ENCODE results near the gene IGF1.

Gene IGF1

DNA sequence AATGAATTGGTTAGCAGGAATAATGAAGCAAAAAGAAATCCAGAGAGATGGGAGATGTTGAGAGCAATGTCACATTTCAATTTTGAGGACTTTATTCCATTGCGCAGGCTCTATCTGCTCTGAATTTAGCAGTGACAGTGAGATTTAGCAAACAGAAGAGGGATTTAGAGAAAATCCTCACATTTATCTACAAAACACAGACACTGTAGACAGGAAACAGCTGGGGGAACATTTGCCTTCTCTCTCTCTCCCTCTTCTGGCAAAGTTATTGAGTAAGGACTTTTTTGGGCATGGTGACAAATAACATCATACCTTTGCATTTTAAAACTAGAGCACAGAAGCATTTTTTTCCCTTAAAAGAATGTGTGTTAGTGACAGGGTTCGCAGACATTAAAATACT, at the start of gene IGF1:
Gene IGF1, minus strand, starts transcription at position 158 of the 400 bp plus-strand sequence. CDS start 182 bp downstream, outside the sequence.
- no peak for TF ChIP-seq POLR2A (IDR thresholded peaks at IDR 0.05; ENCODE audit: low read depth, low read length)
- DNase-seq (ENCODE audit: insufficient read length, low spot score) (no peak), FAIRE-seq (no peak)

DNA sequence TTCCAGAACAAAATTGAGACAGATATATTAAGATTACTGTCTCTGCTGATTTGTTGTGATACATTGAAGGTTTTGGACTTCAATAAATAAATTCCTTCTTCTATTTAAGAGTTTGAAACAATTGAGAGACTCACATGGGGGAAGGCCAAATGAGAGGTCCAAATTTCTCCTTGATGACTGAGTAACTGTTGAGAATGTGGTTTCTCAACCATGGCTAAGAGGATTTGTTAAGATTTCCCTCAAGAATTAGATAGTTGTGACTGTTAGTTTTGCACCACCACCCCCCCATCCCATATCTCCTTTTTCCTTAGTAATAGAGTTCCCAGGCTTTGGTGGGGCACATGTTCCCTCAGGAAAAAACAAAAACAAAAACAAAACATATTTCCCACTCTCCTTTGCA, 47.7 kb upstream of the IGF1 start:
- no peak for TF ChIP-seq POLR2A (IDR thresholded peaks at IDR 0.05; ENCODE audit: low read depth, low read length)
- DNase-seq (ENCODE audit: insufficient read length, low spot score) (no peak), FAIRE-seq (no peak)

DNA sequence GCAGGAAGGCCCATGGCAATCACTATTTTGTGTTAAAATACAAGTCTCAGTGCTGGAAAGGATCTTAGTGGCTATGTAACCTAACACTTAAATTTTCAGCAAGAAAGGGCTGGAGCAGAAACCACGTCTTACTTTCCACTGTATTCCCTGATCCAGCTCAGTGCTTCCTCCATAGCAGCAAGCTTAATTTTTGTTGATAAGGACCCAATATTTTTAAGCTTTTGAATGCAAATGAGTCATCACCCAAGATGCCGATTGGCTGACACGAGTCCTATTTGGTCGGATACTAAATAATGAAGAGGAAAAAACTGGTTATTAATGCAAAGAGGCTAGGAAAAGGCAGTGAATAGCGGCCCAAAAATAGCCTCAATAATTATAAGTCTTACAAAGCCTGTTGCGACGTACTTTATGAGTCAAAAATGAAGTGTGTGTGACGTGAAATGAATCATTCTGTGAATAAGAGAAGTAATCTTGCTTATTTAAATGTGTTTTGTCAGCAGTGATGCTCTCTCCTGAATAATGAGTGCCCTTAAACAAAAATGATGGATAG, 46.9 kb upstream of the IGF1 start:
- DNase-seq (ENCODE audit: insufficient read length, low spot score): no peak
- no peak for TF ChIP-seq POLR2A (IDR thresholded peaks at IDR 0.05; ENCODE audit: low read depth, low read length)
- no peak for FAIRE-seq

DNA sequence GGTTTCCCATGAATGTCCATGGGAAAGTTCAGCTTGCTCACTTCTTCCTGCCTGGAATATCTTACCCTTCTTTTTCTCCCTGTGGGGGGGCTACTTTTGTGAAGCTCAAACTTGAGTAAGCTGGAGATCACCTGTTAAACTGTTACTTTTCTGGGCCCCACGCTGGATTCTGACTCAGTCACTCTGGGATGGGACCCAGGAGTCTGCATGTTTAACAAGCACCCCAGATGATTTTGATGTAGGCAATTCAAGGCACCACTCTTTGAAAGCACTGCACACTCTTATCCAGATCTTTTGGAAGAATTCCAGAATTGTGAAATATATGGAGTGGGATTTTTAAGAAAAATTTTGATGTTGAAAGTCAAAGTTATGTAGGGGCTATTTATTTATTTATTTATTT, 46.3 kb upstream of the IGF1 start:
- FAIRE-seq: no peak
- DNase-seq (ENCODE audit: insufficient read length, low spot score): no peak
- TF ChIP-seq POLR2A (IDR thresholded peaks at IDR 0.05; ENCODE audit: low read depth, low read length): no peak

DNA sequence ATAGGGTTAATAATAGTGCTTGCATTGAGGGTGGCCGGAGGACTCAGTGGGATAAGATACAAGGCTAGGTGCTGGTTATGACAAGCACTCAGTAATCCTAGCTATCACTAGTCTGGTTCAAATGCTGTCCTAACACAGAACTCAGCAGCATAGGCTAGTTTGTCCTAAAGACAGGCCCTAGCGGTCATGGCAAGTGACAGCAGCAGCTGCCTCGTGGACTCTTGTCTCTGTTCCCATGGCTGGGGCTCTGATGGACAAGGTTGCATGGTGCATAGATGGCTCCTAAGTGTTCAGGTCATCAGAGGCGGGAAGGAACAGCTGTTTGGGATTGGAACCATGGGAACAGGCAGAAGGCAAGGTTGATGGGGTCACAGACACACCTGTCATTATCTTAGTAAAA, 42.4 kb upstream of the IGF1 start:
- FAIRE-seq: no peak
- no peak for TF ChIP-seq POLR2A (IDR thresholded peaks at IDR 0.05; ENCODE audit: low read depth, low read length)
- no peak for DNase-seq (ENCODE audit: insufficient read length, low spot score)

DNA sequence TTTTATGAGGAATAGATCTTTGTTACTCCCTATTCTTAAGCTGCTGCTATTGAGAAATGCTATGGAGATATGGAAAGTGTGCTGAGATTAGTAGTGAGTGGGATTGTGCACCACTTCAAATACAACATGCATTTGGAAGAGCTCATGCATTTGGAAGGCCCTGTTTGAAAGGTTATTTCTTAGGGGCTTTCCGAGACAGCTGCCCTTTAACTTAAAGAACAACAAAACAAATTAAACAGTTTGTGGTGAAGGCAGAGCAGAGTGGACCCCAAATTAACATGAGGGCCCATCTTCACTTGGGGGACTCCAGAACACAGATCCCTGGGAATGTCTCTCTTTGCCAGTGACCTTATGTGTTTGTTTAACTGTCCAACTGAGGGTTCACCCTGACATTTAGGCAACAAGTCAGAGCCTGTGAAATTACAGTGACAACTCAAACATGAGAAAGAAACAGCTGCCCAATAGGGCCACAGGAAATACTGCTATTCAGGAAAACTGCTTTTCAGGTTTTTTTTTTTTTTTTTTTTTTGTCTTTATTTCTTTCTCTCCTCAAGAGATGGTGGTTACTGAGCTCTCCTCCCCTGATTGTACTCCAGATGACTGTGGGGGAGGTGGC, 41.4 kb upstream of the IGF1 start:
- no peak for TF ChIP-seq POLR2A (IDR thresholded peaks at IDR 0.05; ENCODE audit: low read depth, low read length)
- no peak for FAIRE-seq
- no peak for DNase-seq (ENCODE audit: insufficient read length, low spot score)

DNA sequence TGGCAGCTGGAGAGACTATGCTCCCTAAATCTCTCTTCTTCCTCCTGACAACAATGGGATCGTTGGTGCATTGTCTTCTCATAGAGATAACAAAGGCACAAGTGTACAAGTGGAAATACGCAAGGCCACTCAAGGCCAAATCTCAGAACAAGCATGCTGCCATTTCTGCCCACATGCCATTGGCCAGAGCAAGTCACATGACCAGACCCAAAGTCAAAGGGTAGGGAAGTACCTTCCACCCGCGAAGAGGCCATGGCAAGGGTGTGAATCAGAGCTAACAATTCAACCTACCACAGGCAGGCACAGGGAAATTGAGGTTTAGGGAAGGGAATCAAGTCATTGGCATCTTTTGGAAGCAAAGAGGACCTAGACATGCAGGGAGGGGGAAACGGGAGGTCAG, 38.5 kb upstream of the IGF1 start:
- TF ChIP-seq POLR2A (IDR thresholded peaks at IDR 0.05; ENCODE audit: low read depth, low read length): no peak
- no peak for DNase-seq (ENCODE audit: insufficient read length, low spot score)
- FAIRE-seq: no peak

DNA sequence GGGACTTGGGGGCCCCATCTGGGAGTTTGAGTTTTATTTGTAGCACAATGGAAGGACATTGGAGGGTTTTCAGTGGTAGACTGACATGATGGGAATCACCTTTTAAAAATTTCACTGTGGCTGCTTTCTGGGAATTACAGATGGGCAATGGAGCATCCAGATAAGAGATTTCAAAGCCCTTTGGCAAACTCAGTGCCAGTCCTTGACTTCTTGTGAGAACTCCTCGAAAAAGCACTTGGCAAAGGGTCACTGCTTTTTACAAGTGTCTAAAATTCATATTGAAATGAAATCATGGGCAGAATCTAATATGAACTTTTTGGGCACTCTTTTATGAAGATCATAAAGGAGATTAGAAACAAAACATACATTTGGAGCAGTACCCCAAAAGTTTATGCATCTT, 34.3 kb upstream of the IGF1 start:
- no peak for TF ChIP-seq POLR2A (IDR thresholded peaks at IDR 0.05; ENCODE audit: low read depth, low read length)
- FAIRE-seq (no peak), DNase-seq (ENCODE audit: insufficient read length, low spot score) (no peak)

DNA sequence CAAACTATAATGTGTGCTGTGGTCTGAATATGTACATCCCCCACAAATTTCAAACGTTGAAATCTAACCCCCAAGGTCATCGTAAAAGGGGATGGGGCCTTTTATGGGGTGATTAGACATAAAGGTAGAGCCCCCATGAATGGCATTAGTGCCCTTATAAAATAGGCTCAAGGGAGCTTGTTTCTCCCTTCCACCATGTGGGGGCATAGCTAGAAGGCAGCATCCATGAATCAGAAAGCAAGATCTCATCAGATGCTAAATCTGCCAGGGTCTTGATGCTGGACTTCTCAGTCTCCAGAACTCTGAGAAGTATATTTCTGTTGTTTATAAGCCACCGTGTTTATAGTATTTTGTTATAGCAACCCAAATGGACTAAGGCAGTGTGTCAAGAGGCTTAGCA, 33.4 kb upstream of the IGF1 start:
- no peak for DNase-seq (ENCODE audit: insufficient read length, low spot score)
- no peak for FAIRE-seq
- no peak for TF ChIP-seq POLR2A (IDR thresholded peaks at IDR 0.05; ENCODE audit: low read depth, low read length)

DNA sequence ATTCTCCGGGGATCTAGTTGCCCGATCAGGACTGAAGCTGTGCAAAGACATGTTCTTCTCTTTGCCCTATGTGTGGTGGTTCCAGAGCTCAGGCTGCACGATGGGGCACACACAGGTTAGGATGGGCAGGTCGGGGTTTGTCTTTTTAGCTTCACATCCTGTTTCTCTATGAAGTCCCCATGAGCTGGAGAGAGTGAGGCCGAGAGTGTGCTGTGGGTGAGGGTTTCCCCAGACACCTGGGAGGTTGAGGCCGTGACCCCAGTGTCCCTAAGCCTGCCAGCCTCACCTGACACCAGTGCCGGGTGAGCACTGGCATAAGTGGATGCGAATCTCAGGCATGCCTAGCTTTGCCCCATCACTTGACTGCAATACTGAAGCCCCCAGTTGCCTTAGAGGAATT, 32.9 kb upstream of the IGF1 start:
- no peak for TF ChIP-seq POLR2A (IDR thresholded peaks at IDR 0.05; ENCODE audit: low read depth, low read length)
- DNase-seq (ENCODE audit: insufficient read length, low spot score): no peak
- FAIRE-seq: no peak

DNA sequence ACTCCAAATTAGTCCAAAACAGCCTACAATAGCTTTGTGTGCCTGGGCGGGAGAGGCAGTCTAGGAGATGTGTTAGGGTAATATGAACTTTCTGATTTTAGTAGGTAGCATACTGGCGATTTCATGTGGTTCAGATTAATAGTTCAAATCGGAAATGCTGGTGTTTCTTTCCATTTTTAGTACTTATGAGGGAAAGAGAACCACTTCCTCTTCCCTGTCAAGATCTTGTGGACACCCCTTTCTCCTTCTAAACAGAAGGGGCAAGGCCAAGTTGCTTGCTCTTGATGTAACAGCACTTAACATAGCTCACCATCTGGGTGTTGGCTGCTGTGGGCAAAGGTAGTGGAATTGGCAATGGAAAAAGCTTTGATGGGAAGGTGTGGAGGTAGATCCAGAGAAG, 32.2 kb upstream of the IGF1 start:
- TF ChIP-seq POLR2A (IDR thresholded peaks at IDR 0.05; ENCODE audit: low read depth, low read length): no peak
- no peak for FAIRE-seq
- DNase-seq (ENCODE audit: insufficient read length, low spot score): no peak

DNA sequence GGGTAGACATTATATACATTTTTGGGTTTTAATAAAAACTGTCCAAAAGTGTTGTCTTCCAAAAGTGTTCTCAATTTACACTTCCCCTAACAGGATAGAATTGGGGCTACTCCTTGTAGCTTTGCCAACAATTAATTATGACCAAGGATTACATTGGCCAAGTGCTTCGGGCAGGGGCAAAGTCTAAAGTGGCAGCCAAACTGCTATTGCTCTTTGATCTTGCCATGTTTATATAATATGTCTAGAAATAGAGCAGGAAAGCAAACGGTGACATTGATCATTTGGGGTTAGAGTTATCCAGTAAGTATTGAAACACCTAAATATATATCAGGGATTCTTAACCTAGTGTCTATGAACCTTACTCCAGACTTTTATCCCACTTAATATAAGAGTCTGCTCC, 31.2 kb upstream of the IGF1 start:
- FAIRE-seq (no peak), DNase-seq (ENCODE audit: insufficient read length, low spot score) (no peak)
- TF ChIP-seq POLR2A (IDR thresholded peaks at IDR 0.05; ENCODE audit: low read depth, low read length): no peak

DNA sequence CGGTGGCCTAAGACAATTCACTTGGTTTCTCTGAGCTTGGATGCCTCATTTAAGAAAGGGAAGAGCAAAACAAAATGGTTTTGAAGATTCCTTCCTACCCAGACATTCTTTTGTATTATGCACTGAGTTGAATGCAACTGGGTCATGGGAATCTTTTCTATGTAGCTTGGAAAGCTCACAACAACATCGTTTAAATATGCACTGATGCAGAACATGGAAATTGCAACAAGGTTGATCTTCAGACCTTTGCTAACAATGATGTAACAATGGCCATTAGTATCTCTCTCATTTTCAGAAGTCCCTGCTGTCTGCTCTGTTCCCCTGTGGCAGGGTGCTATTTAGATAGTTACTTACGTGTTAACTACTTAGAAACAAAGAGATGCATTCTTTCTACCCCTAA, 30.1 kb upstream of the IGF1 start:
- no peak for DNase-seq (ENCODE audit: insufficient read length, low spot score)
- TF ChIP-seq POLR2A (IDR thresholded peaks at IDR 0.05; ENCODE audit: low read depth, low read length): no peak
- no peak for FAIRE-seq

DNA sequence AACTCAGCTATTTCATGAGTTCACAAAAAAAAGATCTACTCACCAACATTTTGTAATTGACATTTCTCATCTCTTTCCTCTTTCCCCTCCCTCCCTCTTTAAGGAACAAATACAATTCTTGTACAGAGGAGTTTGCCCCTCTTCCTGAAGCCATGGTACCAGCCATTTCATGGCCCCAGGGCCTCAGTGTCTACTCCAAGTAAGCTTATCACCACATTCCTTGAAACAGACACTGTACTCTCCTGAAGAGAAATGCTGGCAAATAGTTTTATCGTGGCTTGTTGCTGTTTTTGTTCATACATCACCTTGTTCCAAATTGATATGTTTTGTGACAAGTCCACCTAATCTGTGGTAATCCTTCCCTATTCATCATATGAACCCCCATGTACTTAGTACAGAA, 29.7 kb upstream of the IGF1 start:
- DNase-seq (ENCODE audit: insufficient read length, low spot score) (no peak), FAIRE-seq (no peak)
- TF ChIP-seq POLR2A (IDR thresholded peaks at IDR 0.05; ENCODE audit: low read depth, low read length): no peak

DNA sequence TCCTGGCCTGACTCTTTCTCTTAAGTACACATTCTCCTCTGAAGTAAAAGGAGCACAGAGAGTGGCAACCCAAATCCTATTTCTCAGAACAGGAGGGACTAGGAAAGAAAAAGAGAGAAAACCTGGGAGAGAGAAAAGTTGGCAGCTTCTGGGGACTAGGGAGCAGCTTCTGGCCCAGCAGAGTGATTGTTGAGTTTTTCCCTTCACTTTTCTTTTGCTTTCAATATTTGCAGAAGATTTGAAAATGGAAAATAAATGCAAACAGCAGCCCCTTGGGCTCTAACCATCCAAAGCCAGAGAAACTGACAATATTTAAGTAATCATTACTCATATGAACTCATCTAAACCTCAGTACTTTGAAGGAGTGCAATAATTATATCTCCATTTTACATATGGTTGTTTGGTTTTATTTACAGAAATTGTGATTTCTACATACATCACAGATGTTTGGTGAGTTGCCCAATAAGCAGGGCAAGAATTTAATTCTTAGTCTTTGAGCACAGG, 28.8 kb upstream of the IGF1 start:
- no peak for TF ChIP-seq POLR2A (IDR thresholded peaks at IDR 0.05; ENCODE audit: low read depth, low read length)
- no peak for DNase-seq (ENCODE audit: insufficient read length, low spot score)
- FAIRE-seq: no peak
